RWPE1 (cell line): Measurements from ENCODE around the gene NT5DC4.
A peak's percentile ranks its signal among the peaks of the same experiment; 100 is the strongest.

ENCODE experiments used
- CTCF ChIA-PET: fragments of 350-600 bp; sonication (Branson Sonifier 250); formaldehyde crosslinking; extraction: SDS; loops from one replicate; lab custom pipeline; 2021; lab: Yijun Ruan, JAX
- POLR2A ChIA-PET: fragments of 400-600 bp; formaldehyde crosslinking; extraction: SDS; loops from one replicate; lab custom pipeline; 2020; ENCODE audit warnings: antibody characterized with exemption; ENCODE audit not compliant: low non-redundant PET; lab: Yijun Ruan, JAX
- DNase-seq: peaks from one replicate; pipeline ENCODE4 v3.0.0; 2012; ENCODE audit warnings: low spot score
- H3K27ac ChIP-seq: fragments of 450-650 bp; 2 replicates; pipeline ENCODE4 v1.5.1; 2017
- TF ChIP-seq, protein P1 (sequence below): fragments of 450-650 bp; conservative IDR thresholded peaks from 2 replicates; pipeline ENCODE4 v1.5.1; 2017; ENCODE audit warnings: low read depth, mild to moderate bottlenecking

The NT5DC4 gene

DNA sequence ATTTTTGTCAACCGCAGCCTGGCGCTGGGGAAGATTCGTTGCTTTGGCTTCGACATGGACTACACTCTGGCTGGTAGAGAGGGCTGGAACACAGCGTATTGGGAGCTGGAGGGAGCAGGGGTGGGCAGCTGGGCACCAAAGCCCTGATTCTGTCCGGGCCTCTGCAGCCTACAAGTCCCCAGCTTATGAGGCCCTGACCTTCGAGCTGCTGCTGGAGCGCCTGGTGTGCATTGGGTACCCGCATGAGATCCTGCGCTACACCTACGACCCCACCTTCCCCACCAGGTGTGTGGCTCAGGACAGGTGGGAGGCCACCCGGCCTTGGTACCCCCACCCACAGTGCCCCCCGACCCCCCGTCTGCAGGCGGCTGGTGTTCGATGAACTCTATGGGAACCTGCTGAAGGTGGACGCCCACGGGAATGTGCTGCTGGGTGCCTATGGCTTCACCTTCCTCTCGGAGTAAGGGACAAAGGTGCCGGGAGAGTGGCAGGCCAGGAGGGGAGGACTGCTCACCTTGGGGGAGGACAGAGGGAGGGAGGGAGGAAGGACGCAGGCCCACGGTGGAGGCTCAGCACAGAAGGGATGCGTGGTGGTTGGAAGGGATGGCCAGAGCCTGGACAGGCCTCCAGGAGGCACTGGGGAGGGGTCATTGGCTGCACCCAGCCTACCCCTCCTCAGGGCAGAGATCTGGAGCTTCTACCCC, 1.2 kb downstream of the NT5DC4 start:
- no peak for DNase-seq
- ChIA-PET POLR2A (no interaction called here), CTCF (interaction anchor here (0.6 kb wide), 2 partner anchors 93 to 106 kb away, joined by 4 to 7 read pairs; no protein-coding TSS in a partner anchor)
- H3K27ac ChIP-seq = no peak overlapping the region
- TF ChIP-seq, protein P1, sequence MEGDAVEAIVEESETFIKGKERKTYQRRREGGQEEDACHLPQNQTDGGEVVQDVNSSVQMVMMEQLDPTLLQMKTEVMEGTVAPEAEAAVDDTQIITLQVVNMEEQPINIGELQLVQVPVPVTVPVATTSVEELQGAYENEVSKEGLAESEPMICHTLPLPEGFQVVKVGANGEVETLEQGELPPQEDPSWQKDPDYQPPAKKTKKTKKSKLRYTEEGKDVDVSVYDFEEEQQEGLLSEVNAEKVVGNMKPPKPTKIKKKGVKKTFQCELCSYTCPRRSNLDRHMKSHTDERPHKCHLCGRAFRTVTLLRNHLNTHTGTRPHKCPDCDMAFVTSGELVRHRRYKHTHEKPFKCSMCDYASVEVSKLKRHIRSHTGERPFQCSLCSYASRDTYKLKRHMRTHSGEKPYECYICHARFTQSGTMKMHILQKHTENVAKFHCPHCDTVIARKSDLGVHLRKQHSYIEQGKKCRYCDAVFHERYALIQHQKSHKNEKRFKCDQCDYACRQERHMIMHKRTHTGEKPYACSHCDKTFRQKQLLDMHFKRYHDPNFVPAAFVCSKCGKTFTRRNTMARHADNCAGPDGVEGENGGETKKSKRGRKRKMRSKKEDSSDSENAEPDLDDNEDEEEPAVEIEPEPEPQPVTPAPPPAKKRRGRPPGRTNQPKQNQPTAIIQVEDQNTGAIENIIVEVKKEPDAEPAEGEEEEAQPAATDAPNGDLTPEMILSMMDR = no peak

DNA sequence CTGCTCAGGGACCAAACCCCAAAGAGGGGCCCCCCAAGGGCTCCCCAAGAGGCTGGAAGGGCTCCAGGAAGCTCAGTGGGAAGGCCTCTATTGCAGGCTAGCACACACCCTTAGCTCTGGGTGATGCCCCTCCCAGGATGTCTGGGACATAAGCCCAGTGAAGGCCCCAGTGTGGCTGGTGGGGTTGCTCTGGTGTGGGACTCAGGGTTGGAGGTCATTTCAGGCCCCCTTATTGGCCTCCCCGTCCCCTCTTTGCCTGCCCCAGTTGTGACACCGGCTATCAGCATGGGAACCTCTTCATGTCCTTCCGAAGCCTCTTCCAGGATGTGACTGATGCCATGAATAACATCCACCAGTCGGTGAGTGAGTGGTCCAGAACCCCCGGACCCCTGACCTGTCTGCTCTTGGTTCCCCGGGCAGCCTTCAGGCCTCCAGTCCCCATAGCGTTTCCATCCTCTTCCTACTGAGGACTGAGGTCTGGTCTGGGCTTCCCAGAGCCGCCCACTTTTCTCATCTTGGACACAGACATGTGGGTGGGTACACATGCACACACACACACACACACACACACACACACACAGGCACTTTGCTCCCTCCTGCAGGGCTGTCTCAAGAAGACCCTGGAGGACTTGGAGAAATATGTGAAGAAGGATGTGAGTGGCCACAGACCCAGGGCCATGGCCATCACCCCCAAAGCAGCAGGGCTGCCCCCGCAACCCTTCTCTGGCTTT, 2.2 kb downstream of the NT5DC4 start:
- CTCF ChIA-PET = interaction anchor here (0.6 to 5.0 kb wide), 3 partner anchors 94 to 124 kb away, joined by 4 to 54 read pairs (median 7); no protein-coding TSS in a partner anchor
- DNase-seq = no peak
- TF ChIP-seq, protein P1 = no peak
- POLR2A ChIA-PET = no interaction called here
- H3K27ac ChIP-seq = no peak overlapping the region

DNA sequence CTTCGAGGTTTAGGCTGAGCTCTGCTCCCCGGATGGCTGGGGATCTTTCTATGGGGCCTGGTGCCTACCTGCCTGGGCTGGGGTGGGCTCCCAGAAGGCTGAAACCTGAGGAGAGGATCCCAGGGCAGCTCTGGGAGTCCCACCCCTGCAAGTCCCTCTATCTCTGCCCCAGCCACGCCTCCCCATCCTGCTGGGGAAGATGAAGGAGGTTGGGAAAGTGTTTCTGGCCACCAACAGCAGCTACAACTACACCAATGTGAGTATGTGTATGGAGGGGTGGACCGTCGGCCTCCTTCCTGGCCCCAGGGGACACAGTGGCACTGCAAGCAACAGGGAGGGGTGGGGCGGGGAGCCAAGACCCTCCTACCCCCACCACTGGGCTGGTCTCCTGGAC, 2.7 kb downstream of the NT5DC4 start:
- DNase-seq = no peak
- CTCF ChIA-PET = interaction anchor here (2.1 to 5.0 kb wide), 2 partner anchors 97 to 125 kb away, joined by 7 to 54 read pairs; no protein-coding TSS in a partner anchor

DNA sequence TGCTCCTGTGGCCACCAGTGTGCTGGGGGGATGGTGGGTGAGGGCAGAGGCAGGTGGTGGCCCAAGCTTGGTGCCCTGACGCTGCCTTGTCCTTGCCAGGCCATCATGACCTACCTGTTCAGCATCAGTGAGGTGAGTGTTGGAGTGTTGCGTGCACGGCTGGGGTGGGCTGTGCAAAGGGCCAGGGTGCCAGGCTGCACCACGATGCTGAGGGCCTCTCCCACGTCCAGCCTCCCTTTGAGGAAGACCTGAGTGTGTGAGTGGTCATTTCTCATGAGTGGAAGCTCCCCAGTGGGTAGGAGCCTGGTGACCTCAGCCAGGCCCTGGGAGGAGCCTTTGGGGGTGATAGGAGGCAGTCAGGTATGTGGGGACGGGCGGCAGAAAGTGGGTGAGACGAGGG, 3.2 kb downstream of the NT5DC4 start:
- TF ChIP-seq, protein P1 = no peak
- DNase-seq = no peak
- H3K27ac ChIP-seq = no peak overlapping the region
- CTCF ChIA-PET = interaction anchor here (2.1 to 5.0 kb wide), 2 partner anchors 97 to 125 kb away, joined by 7 to 54 read pairs; no protein-coding TSS in a partner anchor
- POLR2A ChIA-PET = no interaction called here

More for the DNA sequence above, 2.7 kb downstream of the NT5DC4 start:
- TF ChIP-seq, protein P1 = no peak
- H3K27ac ChIP-seq = no peak overlapping the region
- POLR2A ChIA-PET = no interaction called here

DNA sequence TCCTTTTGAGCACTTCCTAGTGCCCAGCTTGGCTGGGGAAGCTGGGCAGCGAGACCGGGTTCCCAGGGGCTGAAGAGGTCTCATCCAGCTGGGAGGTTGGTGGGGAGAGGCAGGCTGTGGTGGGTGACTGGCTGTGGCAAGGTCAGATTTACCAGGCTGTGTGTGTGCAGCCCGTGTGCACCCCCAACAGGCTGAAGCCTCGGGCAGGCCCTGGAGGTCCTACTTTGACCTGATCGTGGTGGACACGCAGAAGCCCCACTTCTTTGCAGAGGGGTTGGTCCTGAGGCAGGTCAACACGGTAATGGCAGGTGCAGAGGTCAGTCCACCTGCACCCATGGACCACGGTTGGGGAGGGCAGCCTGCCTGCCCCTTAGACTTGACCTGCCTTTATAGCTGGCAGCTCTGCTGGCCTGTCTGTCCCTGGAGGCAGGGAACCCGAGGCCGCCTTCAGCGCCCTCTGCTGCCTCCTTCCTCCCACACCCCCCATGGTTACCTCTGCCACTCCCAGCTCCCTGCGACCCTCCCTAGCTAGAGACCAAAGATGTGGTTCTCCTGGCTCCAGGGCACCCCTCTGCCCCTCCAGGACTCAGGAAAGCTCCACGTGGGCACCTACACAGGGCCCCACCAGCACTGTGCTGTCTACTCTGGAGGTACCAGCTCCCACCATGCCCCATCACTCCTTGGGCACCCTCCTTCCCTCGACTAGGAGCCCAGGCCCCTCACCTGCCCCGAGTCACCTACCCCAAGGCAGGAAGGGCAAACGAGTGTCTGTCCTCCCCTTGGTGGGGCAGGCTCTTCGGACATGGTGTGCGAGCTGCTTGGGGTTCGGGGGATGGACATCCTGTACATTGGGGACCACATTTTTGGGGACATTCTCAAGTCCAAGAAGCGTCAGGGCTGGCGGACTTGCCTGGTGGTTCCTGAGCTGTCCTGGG, 4.0 kb downstream of the NT5DC4 start:
- peak; percentile 37 for DNase-seq
- no peak overlapping the region for H3K27ac ChIP-seq
- ChIA-PET POLR2A (interaction anchor here (1.7 kb wide), 1 partner anchor 79 kb away, joined by 4 read pairs; no protein-coding TSS in a partner anchor), CTCF (interaction anchor here (0.6 to 5.0 kb wide), 8 partner anchors 26 to 222 kb away, joined by 3 to 54 read pairs (median 7); no protein-coding TSS in a partner anchor)
- TF ChIP-seq, protein P1 = no peak
